ENCODE data around the gene FAM3B. TPM values are rescaled to one million over a fixed set of nuclear protein-coding genes. Genes with fewer than 3 reads are reported as not detected.

The FAM3B gene
- polyA plus RNA-seq, 1 donor from 2014 or later: not detected

DNA sequence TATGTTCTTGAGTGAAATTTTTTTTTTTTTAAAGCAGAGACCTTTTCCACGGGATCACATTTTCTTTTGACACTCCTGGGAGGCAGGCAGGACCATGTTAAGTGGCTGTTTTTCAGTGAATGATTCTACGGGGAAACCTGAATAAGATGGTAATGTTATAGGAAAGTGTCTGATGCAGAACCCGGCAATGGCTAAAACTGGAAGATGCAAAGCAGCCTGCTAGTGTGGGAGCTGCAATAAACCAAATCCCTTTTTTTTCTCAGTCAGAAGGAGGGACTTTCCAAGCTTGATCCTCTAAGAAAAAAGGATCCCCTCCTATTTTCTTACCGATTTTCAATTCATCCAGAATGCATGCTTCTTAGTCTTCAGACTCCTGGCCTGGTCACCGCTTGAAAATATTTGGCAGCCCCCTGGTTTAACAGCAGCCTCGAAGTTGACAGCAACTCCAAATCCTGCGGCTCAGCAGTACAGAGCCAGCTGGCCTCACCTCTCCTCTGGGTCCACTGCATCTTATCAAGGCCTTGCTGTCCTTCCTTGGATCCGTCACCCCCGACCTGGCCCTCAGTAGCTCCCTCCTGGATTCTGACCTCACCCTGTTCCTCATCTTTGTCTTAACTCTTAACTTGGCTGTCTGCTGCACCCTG is 50.8 kb downstream of the FAM3B start:
- Histone ChIP-seq H3K9ac (ENCODE audit: low read length) (no peak overlapping the region), H3K9me2 (ENCODE audit: insufficient read depth, low read length) (no peaks in the 10 kb centered on the region), H3K79me2 (replicated peaks; ENCODE audit: insufficient read depth, low read length) (no peaks in the 10 kb centered on the region), H3K4me2 (ENCODE audit: low read length) (no peak overlapping the region), H3K27me3 (ENCODE audit: insufficient read depth, low read depth, low read length) (no peaks in the 10 kb centered on the region), H3K9me3 (ENCODE audit: low read length) (no peaks in the 10 kb centered on the region), H2AFZ (ENCODE audit: low read depth, low read length) (no peak overlapping the region), H3K4me3 (ENCODE audit: low read length) (no peak overlapping the region), H3F3A (ENCODE audit: insufficient read depth, low read length, poor library complexity, severe bottlenecking) (no peaks in the 10 kb centered on the region), H3K27ac (ENCODE audit: low read length) (no peak overlapping the region), H4K20me1 (ENCODE audit: insufficient read depth) (no peaks in the 10 kb centered on the region), H3K36me3 (ENCODE audit: insufficient read depth, low read length) (no peaks in the 10 kb centered on the region)
- no peak for TF ChIP-seq MXI1 (conservative IDR thresholded peaks at IDR 0.05; ENCODE audit: poor library complexity, severe bottlenecking)
- no peak for TF ChIP-seq SMC3 (conservative IDR thresholded peaks at IDR 0.05; ENCODE audit: poor library complexity)
- TF ChIP-seq EZH2 (IDR thresholded peaks at IDR 0.05; ENCODE audit: borderline replicate concordance, insufficient read depth, low read length, poor library complexity, severe bottlenecking): no peak
- no peak for TF ChIP-seq POLR2AphosphoS5 (IDR thresholded peaks at IDR 0.05)
- TF ChIP-seq, protein P1, sequence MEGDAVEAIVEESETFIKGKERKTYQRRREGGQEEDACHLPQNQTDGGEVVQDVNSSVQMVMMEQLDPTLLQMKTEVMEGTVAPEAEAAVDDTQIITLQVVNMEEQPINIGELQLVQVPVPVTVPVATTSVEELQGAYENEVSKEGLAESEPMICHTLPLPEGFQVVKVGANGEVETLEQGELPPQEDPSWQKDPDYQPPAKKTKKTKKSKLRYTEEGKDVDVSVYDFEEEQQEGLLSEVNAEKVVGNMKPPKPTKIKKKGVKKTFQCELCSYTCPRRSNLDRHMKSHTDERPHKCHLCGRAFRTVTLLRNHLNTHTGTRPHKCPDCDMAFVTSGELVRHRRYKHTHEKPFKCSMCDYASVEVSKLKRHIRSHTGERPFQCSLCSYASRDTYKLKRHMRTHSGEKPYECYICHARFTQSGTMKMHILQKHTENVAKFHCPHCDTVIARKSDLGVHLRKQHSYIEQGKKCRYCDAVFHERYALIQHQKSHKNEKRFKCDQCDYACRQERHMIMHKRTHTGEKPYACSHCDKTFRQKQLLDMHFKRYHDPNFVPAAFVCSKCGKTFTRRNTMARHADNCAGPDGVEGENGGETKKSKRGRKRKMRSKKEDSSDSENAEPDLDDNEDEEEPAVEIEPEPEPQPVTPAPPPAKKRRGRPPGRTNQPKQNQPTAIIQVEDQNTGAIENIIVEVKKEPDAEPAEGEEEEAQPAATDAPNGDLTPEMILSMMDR (IDR thresholded peaks at IDR 0.05; ENCODE audit: poor library complexity, severe bottlenecking): no peak
- TF ChIP-seq TAF1 (IDR thresholded peaks at IDR 0.05; ENCODE audit: low read depth): no peak
- TF ChIP-seq, protein P2, sequence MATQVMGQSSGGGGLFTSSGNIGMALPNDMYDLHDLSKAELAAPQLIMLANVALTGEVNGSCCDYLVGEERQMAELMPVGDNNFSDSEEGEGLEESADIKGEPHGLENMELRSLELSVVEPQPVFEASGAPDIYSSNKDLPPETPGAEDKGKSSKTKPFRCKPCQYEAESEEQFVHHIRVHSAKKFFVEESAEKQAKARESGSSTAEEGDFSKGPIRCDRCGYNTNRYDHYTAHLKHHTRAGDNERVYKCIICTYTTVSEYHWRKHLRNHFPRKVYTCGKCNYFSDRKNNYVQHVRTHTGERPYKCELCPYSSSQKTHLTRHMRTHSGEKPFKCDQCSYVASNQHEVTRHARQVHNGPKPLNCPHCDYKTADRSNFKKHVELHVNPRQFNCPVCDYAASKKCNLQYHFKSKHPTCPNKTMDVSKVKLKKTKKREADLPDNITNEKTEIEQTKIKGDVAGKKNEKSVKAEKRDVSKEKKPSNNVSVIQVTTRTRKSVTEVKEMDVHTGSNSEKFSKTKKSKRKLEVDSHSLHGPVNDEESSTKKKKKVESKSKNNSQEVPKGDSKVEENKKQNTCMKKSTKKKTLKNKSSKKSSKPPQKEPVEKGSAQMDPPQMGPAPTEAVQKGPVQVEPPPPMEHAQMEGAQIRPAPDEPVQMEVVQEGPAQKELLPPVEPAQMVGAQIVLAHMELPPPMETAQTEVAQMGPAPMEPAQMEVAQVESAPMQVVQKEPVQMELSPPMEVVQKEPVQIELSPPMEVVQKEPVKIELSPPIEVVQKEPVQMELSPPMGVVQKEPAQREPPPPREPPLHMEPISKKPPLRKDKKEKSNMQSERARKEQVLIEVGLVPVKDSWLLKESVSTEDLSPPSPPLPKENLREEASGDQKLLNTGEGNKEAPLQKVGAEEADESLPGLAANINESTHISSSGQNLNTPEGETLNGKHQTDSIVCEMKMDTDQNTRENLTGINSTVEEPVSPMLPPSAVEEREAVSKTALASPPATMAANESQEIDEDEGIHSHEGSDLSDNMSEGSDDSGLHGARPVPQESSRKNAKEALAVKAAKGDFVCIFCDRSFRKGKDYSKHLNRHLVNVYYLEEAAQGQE (IDR thresholded peaks at IDR 0.05; ENCODE audit: borderline replicate concordance): no peak
- TF ChIP-seq RAD21 (conservative IDR thresholded peaks at IDR 0.05): no peak
- TF ChIP-seq EP300 (conservative IDR thresholded peaks at IDR 0.05; ENCODE audit: poor library complexity, severe bottlenecking): no peak

DNA sequence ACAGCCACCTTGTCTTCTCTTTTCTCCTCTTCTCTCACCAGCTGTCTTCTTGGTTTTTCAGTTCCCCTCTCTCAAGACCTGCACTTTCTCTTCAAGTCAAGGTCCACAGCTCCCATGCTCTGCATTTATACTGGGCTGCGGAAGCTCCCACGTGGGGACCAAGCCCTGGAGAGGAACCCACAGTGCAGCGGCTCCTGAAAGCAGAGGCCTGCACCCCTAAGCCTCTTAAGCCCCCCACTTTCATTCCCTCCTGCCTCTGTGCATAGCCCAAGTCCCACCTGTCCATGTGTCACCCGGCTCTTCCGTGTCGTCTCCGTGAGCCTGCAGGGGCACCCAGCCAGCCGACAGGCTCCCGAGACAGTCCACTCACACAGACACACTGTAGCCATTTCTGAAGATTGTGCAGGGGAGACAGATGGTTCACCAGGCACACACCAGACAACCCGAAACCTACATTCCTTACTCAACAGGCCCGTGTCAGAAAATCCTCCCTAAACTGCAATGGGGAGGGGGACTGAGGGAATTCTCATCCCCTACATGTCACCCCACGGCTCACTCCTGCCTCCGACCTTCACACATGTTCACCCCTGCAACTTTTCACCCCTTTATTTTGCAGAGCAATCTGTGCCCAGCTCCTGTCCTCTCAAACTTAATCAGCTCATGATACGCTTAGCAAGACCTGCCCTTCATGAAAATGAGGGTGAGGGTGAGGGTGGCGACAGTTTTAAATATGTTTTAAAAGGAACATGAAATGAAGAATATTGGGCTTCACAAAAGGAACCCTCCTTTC is 51.5 kb downstream of the FAM3B start:
- H3K4me3 ChIP-seq (ENCODE audit: low read length): no peak overlapping the region
- H3F3A ChIP-seq (ENCODE audit: insufficient read depth, low read length, poor library complexity, severe bottlenecking): no peaks in the 10 kb centered on the region
- H3K9ac ChIP-seq (ENCODE audit: low read length): no peak overlapping the region
- no peak overlapping the region for H2AFZ ChIP-seq (ENCODE audit: low read depth, low read length)
- no peaks in the 10 kb centered on the region for H3K27me3 ChIP-seq (ENCODE audit: insufficient read depth, low read depth, low read length)
- no peaks in the 10 kb centered on the region for H3K79me2 ChIP-seq (replicated peaks; ENCODE audit: insufficient read depth, low read length)
- TF ChIP-seq EZH2 (IDR thresholded peaks at IDR 0.05; ENCODE audit: borderline replicate concordance, insufficient read depth, low read length, poor library complexity, severe bottlenecking) (no peak), TAF1 (IDR thresholded peaks at IDR 0.05; ENCODE audit: low read depth) (no peak), SMC3 (conservative IDR thresholded peaks at IDR 0.05; ENCODE audit: poor library complexity) (no peak), POLR2AphosphoS5 (IDR thresholded peaks at IDR 0.05) (no peak), EP300 (conservative IDR thresholded peaks at IDR 0.05; ENCODE audit: poor library complexity, severe bottlenecking) (no peak), MXI1 (conservative IDR thresholded peaks at IDR 0.05; ENCODE audit: poor library complexity, severe bottlenecking) (no peak), RAD21 (conservative IDR thresholded peaks at IDR 0.05) (no peak)
- TF ChIP-seq, protein P1 (IDR thresholded peaks at IDR 0.05; ENCODE audit: poor library complexity, severe bottlenecking): no peak
- TF ChIP-seq, protein P2 (IDR thresholded peaks at IDR 0.05; ENCODE audit: borderline replicate concordance): no peak
- H3K4me2 ChIP-seq (ENCODE audit: low read length): no peak overlapping the region
- H3K27ac ChIP-seq (ENCODE audit: low read length): no peak overlapping the region
- no peaks in the 10 kb centered on the region for H3K36me3 ChIP-seq (ENCODE audit: insufficient read depth, low read length)
- H4K20me1 ChIP-seq (ENCODE audit: insufficient read depth): no peaks in the 10 kb centered on the region
- no peaks in the 10 kb centered on the region for H3K9me3 ChIP-seq (ENCODE audit: low read length)
- H3K9me2 ChIP-seq (ENCODE audit: insufficient read depth, low read length): no peaks in the 10 kb centered on the region
